Measurements from ENCODE around the gene UNC13B. TPM values are rescaled to one million over a fixed set of nuclear protein-coding genes. Genes with fewer than 3 reads are reported as not detected.

UNC13B gene
- total RNA-seq, 1 experiment from 2014 or later = 49.3 TPM

DNA sequence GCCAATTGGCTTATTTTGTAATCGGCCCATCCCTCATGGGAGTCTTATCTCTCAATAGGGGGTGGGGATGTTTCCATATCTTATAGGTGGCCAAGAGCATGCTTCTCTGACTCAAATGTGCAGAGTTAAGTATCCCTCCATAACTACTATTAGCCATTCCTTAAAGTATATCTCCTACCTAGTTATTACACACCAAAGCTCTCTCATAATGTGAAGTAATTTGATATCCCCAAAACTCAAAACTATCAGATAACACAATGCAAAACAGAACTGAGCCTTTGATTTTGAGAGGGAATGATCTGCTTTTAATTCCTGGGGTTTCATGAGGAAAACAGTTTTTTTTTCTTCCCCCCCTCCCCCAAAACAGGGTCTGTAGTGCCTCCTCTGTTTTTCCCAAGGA is 28.4 kb downstream of the UNC13B start:
- Mint-ChIP-seq H3K4me3 (no peak overlapping the region), H3K9me3 (peaks cover 74% of the 10 kb centered on the region), H3K27me3 (ENCODE audit: low read depth) (peaks cover 3% of the 10 kb centered on the region), H3K36me3 (peaks cover 65% of the 10 kb centered on the region), H3K27ac (no peak overlapping the region), H3K4me1 (no peaks in the 10 kb centered on the region)
- POLR2A ChIA-PET = no interaction called here
- DNase-seq (ENCODE audit: low spot score) (no peak), ATAC-seq (no peak)
- no peak for TF ChIP-seq MYBL2 (CRISPR knock-in tag; IDR thresholded peaks at IDR 0.05)
- TF ChIP-seq, protein P1, sequence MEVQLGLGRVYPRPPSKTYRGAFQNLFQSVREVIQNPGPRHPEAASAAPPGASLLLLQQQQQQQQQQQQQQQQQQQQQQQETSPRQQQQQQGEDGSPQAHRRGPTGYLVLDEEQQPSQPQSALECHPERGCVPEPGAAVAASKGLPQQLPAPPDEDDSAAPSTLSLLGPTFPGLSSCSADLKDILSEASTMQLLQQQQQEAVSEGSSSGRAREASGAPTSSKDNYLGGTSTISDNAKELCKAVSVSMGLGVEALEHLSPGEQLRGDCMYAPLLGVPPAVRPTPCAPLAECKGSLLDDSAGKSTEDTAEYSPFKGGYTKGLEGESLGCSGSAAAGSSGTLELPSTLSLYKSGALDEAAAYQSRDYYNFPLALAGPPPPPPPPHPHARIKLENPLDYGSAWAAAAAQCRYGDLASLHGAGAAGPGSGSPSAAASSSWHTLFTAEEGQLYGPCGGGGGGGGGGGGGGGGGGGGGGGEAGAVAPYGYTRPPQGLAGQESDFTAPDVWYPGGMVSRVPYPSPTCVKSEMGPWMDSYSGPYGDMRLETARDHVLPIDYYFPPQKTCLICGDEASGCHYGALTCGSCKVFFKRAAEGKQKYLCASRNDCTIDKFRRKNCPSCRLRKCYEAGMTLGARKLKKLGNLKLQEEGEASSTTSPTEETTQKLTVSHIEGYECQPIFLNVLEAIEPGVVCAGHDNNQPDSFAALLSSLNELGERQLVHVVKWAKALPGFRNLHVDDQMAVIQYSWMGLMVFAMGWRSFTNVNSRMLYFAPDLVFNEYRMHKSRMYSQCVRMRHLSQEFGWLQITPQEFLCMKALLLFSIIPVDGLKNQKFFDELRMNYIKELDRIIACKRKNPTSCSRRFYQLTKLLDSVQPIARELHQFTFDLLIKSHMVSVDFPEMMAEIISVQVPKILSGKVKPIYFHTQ (CRISPR knock-in tag; IDR thresholded peaks at IDR 0.05) = no peak
- no peak for TF ChIP-seq GTF2I (CRISPR knock-in tag; conservative IDR thresholded peaks at IDR 0.05)
- TF ChIP-seq, protein P2, sequence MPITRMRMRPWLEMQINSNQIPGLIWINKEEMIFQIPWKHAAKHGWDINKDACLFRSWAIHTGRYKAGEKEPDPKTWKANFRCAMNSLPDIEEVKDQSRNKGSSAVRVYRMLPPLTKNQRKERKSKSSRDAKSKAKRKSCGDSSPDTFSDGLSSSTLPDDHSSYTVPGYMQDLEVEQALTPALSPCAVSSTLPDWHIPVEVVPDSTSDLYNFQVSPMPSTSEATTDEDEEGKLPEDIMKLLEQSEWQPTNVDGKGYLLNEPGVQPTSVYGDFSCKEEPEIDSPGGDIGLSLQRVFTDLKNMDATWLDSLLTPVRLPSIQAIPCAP (CRISPR knock-in tag; IDR thresholded peaks at IDR 0.05) = no peak
- TF ChIP-seq FOXP1 (CRISPR knock-in tag; IDR thresholded peaks at IDR 0.05; ENCODE audit: borderline replicate concordance) = no peak
- TF ChIP-seq, protein P3, sequence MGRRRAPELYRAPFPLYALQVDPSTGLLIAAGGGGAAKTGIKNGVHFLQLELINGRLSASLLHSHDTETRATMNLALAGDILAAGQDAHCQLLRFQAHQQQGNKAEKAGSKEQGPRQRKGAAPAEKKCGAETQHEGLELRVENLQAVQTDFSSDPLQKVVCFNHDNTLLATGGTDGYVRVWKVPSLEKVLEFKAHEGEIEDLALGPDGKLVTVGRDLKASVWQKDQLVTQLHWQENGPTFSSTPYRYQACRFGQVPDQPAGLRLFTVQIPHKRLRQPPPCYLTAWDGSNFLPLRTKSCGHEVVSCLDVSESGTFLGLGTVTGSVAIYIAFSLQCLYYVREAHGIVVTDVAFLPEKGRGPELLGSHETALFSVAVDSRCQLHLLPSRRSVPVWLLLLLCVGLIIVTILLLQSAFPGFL (CRISPR knock-in tag; IDR thresholded peaks at IDR 0.05; ENCODE audit: borderline replicate concordance) = no peak
- no peak for TF ChIP-seq ELF4 (CRISPR knock-in tag; IDR thresholded peaks at IDR 0.05; ENCODE audit: low read depth)
- no peak for TF ChIP-seq TEAD1 (CRISPR knock-in tag; IDR thresholded peaks at IDR 0.05)
- no peak for TF ChIP-seq ZNF416 (CRISPR knock-in tag; IDR thresholded peaks at IDR 0.05)
- TF ChIP-seq, protein P4, sequence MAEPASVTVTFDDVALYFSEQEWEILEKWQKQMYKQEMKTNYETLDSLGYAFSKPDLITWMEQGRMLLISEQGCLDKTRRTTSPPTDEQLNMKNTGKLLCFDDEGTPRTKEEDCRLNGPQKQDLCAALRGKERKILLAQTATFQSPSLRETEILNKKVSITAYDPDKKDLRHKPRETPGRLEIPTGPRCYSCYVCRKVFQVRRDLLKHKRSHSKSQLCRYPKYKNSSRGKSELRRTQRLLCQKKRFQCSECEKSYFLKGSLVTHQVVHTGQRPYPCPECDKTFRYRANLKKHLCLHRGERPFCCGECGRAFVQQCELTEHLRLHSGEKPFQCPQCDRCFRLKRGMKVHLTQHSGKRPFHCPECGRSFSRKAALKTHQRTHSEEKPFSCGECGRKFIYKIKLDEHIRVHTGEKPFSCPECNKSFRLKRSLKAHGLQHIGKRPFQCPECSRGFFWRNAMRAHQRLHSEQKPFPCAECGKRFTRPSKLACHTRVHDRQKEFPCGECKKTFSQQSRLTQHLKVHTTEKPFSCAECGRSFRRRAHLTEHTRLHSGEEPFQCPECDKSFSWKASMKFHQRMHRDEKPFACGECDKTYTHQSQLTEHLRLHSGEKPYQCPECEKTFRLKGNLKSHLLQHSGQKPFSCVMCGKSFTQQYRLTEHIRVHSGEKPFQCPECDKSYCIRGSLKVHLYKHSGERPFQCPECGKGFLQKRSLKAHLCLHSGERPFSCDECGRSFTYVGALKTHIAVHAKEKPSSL (CRISPR knock-in tag; conservative IDR thresholded peaks at IDR 0.05) = no peak
- CTCF ChIA-PET = no interaction called here

DNA sequence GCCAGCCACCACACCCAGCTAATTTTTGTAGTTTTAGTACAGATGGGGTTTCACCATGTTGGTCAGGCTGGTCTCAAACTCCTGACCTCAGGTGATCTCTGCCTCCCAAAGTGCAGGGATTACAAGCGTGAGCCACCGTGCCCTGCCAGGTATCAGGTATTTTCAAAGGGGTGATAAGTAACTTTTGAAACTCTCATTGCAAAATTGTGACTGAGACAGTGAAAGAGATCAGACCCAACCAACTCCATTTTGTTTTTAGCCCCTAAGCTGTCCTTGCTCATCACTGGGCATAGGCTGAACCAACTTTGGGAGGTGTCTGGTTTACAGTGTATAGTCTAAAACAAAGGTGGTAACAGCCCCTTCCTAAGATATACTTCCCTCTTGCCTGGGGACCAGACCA is 29.3 kb downstream of the UNC13B start:
- no peak for TF ChIP-seq ZNF138 (CRISPR knock-in tag; conservative IDR thresholded peaks at IDR 0.05)
- no peak for TF ChIP-seq CREM (CRISPR knock-in tag; IDR thresholded peaks at IDR 0.05)
- TF ChIP-seq SMAD3 (CRISPR knock-in tag; IDR thresholded peaks at IDR 0.05; ENCODE audit: borderline replicate concordance) = no peak
- no peak for TF ChIP-seq PRRX2 (CRISPR knock-in tag; IDR thresholded peaks at IDR 0.05)
- TF ChIP-seq, protein P2 (CRISPR knock-in tag; IDR thresholded peaks at IDR 0.05) = no peak
- no peak for TF ChIP-seq TEAD1 (CRISPR knock-in tag; IDR thresholded peaks at IDR 0.05)
- Mint-ChIP-seq H3K9me3 (peaks cover 71% of the 10 kb centered on the region), H3K4me1 (no peaks in the 10 kb centered on the region), H3K27me3 (ENCODE audit: low read depth) (peaks cover 3% of the 10 kb centered on the region; the same call in 1 of the 2 replicates), H3K36me3 (peaks cover 58% of the 10 kb centered on the region), H3K4me3 (no peak overlapping the region), H3K27ac (no peak overlapping the region)
- DNase-seq (ENCODE audit: low spot score) (no peak), ATAC-seq (no peak)
- CTCF ChIA-PET = no interaction called here
- POLR2A ChIA-PET = no interaction called here

DNA sequence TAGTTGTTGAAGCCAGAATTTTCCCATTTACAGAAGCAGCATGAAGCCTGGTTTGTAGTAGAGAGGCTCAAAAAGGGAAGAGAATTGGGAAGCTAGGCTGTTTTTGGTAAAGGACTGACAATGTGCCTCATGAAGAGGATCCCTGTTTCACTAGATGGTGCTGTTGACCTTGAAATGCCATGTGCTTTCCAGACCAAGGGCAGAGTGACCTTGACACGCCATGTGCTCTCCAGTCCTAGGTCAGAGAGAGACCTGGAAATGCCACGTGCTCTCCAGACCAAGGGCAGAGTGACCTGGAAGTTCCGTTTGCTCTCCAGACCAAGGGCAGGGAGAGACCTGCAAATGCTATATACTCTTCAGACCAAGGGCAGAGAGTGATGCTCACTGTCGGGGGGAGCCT is 32.0 kb downstream of the UNC13B start:
- CTCF ChIA-PET = interaction anchor here (0.7 to 1.0 kb wide), 3 partner anchors 130 to 488 kb away, joined by 3 read pairs; no protein-coding TSS in a partner anchor
- Mint-ChIP-seq H3K4me3 (no peak overlapping the region), H3K4me1 (no peaks in the 10 kb centered on the region), H3K9me3 (peaks cover 74% of the 10 kb centered on the region), H3K36me3 (peaks cover 67% of the 10 kb centered on the region), H3K27me3 (ENCODE audit: low read depth) (peaks cover 3% of the 10 kb centered on the region; the same call in 1 of the 2 replicates), H3K27ac (no peak overlapping the region)
- POLR2A ChIA-PET = no interaction called here
- ATAC-seq (no peak), DNase-seq (ENCODE audit: low spot score) (no peak)
- TF ChIP-seq ESRRA (CRISPR knock-in tag; IDR thresholded peaks at IDR 0.05; ENCODE audit: borderline replicate concordance) = peak; percentile 98
- TF ChIP-seq, protein P5, sequence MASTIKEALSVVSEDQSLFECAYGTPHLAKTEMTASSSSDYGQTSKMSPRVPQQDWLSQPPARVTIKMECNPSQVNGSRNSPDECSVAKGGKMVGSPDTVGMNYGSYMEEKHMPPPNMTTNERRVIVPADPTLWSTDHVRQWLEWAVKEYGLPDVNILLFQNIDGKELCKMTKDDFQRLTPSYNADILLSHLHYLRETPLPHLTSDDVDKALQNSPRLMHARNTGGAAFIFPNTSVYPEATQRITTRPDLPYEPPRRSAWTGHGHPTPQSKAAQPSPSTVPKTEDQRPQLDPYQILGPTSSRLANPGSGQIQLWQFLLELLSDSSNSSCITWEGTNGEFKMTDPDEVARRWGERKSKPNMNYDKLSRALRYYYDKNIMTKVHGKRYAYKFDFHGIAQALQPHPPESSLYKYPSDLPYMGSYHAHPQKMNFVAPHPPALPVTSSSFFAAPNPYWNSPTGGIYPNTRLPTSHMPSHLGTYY (CRISPR knock-in tag; IDR thresholded peaks at IDR 0.05) = no peak
